Urinary bladder (tissue), 4 donors: ENCODE results near the gene HECTD4. TPM values are rescaled to one million over a fixed set of nuclear protein-coding genes. Genes with fewer than 3 reads are reported as not detected.

Experiments used
- DNase-seq: peaks from one replicate; pipeline ENCODE4 v3.0.0-alpha.2; 2015; ENCODE audit errors: extremely low spot score
- H3K27ac ChIP-seq: one replicate; pipeline ENCODE4 v1.5.1; 2013; ENCODE audit warnings: low read depth, mild to moderate bottlenecking, moderate library complexity
- H3K36me3 ChIP-seq: one replicate; pipeline ENCODE4 v1.6.1; 2013; ENCODE audit warnings: mild to moderate bottlenecking, moderate library complexity; ENCODE audit not compliant: insufficient read depth
- H3K4me1 ChIP-seq: one replicate; pipeline ENCODE4 v1.6.1; 2013; ENCODE audit warnings: mild to moderate bottlenecking, moderate library complexity; ENCODE audit not compliant: insufficient read depth
- H3K4me3 ChIP-seq: one replicate; pipeline ENCODE4 v1.5.1; 2013; ENCODE audit warnings: low read depth, low read length
- WGBS: extraction: QIAGEN DNeasy Blood & Tissue Kit; methylation state at CpG from one replicate; pipeline ENCODE4 v1.1.7; 2013; 5-methylcytosine and 5-hydroxymethylcytosine counted together
- polyA plus RNA-seq: library from polyadenylated mRNA; stranded (reverse); fragments of 200-250 nt; gene quantifications from one replicate; pipeline ENCODE4 v1.2.3, GENCODE V29; 2013
- total RNA-seq: library from RNA; depleted of rRNA; stranded (reverse); fragments of >200 nt; gene quantifications from one replicate; pipeline ENCODE4 v1.2.3, GENCODE V29; 2014
- donor health status: healthy with polysubstance abuse.
- donor health status: healthy.

The HECTD4 gene
- total and polyA plus RNA-seq, 2 donors = 8.6 to 87.2 TPM

GRCh38 chr12:112169161-112169872 is 212.9 kb downstream of the HECTD4 start:
- H3K4me3 ChIP-seq = no peak overlapping the region
- no peak for DNase-seq
- H3K36me3 ChIP-seq = peaks cover 5% of the 10 kb centered on the region
- H3K4me1 ChIP-seq = no peaks in the 10 kb centered on the region
- H3K27ac ChIP-seq = no peak overlapping the region
- 84% methylated on average over 19 of the region's 19 CpGs for WGBS

DNA sequence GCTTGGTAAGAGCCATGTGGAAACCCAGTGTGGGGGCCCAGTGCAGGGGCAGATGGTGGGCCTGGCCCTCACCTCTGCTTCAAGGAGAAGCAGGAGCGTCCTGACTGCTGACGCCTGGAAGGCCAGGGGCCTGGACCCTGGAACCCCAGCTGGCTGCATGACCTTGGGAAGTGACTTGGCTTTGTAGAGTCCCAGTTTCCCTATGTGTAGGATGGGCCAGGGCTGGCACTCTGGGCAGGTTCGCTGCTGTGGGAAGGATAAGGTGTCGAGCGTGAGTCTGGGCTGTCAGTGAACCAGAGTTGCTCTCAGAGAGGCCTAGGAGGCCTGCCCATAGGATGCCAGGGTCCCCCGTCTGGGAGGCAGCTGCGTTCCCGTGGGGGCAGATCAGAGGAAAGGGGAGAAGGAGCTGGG is 213.7 kb downstream of the HECTD4 start:
- Histone ChIP-seq H3K36me3 (peaks cover 5% of the 10 kb centered on the region), H3K4me1 (no peaks in the 10 kb centered on the region), H3K27ac (no peak overlapping the region), H3K4me3 (no peak overlapping the region)
- no peak for DNase-seq
- WGBS = 91% methylated on average over 8 of the region's 8 CpGs

DNA sequence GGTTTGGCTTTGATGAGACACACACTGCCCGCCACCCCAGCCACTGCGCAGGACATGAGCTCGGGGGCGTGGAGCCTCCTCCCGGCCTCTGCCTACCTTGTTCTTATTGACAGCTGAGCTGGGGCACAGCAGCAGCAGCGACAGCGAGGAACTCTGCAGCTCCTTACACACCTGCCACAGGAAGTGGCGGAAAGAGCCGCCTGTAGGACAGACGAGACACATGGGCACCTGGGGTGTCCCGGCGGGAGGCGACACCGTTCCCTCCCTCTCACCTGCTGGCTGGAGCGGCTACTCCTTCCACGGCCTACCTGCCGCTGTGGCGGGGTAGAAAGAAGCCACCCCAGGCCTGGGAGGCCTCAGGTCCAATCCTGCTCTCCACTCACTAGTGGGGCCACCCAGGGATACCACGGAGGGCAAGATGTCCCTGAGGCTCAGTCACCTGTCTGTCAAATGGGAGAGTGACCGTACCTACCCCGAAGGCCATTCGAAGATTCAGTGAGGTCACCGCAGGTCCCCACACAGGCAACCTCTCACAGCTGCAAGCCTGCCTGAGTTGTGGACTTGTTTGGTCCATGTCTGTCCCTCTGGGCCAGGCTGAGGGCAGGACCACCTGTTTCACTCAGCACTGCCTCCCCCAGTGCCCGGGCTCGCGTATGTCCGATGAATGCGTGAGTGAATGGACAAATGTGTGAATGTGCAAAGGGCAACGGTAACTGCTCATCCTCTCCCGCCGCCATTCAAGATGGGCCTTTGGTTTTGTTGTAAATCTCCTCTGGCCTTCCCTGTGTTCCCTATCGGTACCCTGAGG is 214.3 kb downstream of the HECTD4 start:
- Histone ChIP-seq H3K36me3 (peaks cover 5% of the 10 kb centered on the region), H3K27ac (no peak overlapping the region), H3K4me1 (no peaks in the 10 kb centered on the region), H3K4me3 (no peak overlapping the region)
- DNase-seq = no peak
- 89% methylated on average over 32 of the region's 32 CpGs for WGBS

DNA sequence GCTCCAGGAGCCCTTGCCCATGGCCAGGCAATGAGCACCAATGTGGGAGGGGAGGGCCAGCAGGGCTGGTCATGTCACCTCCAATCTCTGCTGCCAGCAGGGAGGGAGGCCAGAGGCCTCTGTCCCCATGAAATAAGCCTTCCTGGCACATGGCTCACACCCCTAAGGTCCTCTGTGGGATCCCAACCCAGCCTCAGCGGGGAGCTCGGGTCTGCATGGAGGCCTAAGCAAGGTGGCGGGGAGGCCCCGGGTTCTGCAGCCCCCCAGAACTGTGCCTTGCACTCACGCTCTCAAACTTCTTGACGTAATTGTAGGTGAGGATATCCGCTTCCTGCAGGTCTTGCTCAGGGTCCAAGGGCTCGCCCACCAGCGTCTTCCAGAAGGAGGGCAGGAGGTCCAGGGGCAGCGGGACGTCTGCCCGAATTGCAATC is 215.2 kb downstream of the HECTD4 start:
- Histone ChIP-seq H3K4me1 (no peaks in the 10 kb centered on the region), H3K27ac (no peak overlapping the region), H3K36me3 (peaks cover 5% of the 10 kb centered on the region), H3K4me3 (no peak overlapping the region)
- no peak for DNase-seq
- WGBS = 92% methylated on average over 12 of the region's 12 CpGs

DNA sequence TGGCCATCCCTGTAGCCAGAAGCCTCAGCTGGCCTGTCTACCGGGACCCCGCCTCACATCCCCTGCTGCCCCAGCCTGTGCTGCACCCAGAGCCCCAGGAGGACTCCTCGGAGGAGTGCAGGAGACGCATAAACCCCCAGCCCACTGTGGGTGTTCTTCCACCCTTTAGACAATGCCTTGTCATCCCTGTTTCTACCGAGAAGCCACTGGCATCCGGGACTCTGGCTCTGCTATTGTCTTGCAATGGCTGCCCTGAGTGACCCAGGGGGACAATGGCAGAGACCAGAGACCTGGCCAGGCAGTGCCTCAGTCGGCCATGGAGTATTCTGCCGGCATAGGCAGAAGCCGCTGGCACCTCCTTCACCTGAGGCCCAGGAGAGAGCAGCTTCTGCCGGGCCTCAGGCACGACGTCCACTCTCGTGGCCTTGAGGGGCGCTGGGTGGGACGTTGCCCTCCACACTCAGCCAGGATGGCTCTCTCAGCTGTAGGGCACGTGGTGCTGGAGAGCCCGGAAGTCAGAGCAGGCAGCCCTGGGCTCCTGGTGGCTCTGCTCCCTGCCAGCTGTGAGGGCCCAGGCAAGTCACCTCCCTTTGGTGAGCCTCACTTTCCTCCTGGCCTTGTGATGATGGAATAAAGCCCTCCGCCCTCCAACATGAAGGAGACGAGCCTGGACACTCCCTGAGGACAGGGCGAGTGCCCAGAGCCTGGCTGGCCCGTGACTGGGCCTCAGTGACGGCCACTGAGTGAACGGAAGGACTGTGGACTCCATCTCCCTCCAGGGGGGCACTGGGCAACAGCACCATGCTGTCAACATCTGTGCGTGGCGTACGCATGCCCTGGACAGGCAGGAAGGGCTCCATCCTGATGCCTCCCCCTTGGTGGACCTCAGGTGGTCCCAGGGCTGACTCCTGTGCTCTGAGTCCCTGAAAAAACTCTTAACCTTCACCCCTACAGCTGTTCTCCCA is 215.9 kb downstream of the HECTD4 start:
- Histone ChIP-seq H3K4me1 (no peaks in the 10 kb centered on the region), H3K4me3 (no peak overlapping the region), H3K36me3 (peaks cover 5% of the 10 kb centered on the region), H3K27ac (no peak overlapping the region)
- DNase-seq = no peak
- 91% methylated on average over 26 of the region's 26 CpGs for WGBS

DNA sequence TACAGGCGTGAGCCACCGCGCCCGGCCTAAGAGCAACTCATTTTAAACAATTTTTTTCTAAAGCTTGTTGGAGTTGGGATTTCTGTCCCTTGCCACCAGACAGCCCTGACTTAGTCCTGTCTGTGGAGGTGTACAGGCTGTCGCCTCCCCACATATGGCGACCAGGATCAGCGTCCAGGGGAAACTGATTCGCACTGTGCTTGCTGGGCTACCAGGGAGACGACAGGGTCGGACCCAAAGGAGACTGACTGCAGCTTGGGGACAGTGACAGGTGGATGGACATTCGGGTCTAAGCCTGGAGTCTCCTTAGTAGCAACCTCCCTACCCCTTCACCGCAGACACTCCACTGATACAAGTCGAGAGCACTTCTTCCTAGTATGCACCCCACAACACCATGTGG is 216.6 kb downstream of the HECTD4 start:
- 98% methylated on average over 13 of the region's 13 CpGs for WGBS
- no peaks in the 10 kb centered on the region for H3K4me1 ChIP-seq
- H3K4me3 ChIP-seq = no peak overlapping the region
- H3K27ac ChIP-seq = no peak overlapping the region
- no peaks in the 10 kb centered on the region for H3K36me3 ChIP-seq
- DNase-seq = no peak

GRCh38 chr12:112164011-112164660 is 218.1 kb downstream of the HECTD4 start:
- H3K4me1 ChIP-seq = no peaks in the 10 kb centered on the region
- no peak overlapping the region for H3K27ac ChIP-seq
- WGBS = 93% methylated on average over 26 of the region's 26 CpGs
- H3K4me3 ChIP-seq = no peak overlapping the region
- DNase-seq = no peak
- no peaks in the 10 kb centered on the region for H3K36me3 ChIP-seq

GRCh38 chr12:112163471-112163991 is 218.7 kb downstream of the HECTD4 start:
- DNase-seq = no peak

GRCh38 chr12:112163056-112163455 is 219.2 kb downstream of the HECTD4 start:
- WGBS = 94% methylated on average over 8 of the region's 8 CpGs
- no peaks in the 10 kb centered on the region for H3K36me3 ChIP-seq
- no peak overlapping the region for H3K4me3 ChIP-seq
- no peaks in the 10 kb centered on the region for H3K4me1 ChIP-seq
- no peak for DNase-seq
- no peak overlapping the region for H3K27ac ChIP-seq

More at GRCh38 chr12:112163471-112163991, 218.7 kb downstream of the HECTD4 start:
- WGBS = 95% methylated on average over 22 of the region's 22 CpGs
- Histone ChIP-seq H3K4me1 (no peaks in the 10 kb centered on the region), H3K27ac (no peak overlapping the region), H3K36me3 (no peaks in the 10 kb centered on the region), H3K4me3 (no peak overlapping the region)

GRCh38 chr12:112162241-112162790 is 219.9 kb downstream of the HECTD4 start:
- H3K27ac ChIP-seq = no peak overlapping the region
- H3K36me3 ChIP-seq = no peaks in the 10 kb centered on the region
- no peaks in the 10 kb centered on the region for H3K4me1 ChIP-seq
- H3K4me3 ChIP-seq = no peak overlapping the region
- 92% methylated on average over 12 of the region's 12 CpGs for WGBS
- no peak for DNase-seq

- Histone ChIP-seq H3K4me1 (no peaks in the 10 kb centered on the region), H3K36me3 (no peaks in the 10 kb centered on the region), H3K4me3 (no peak overlapping the region), H3K27ac (no peak overlapping the region)
- DNase-seq = no peak
- WGBS = 61% methylated on average over 9 of the region's 9 CpGs
Observed at GRCh38 chr12:112161711-112162110, 220.5 kb downstream of the HECTD4 start.

- no peak for DNase-seq
- H3K27ac ChIP-seq = no peak overlapping the region
- no peaks in the 10 kb centered on the region for H3K36me3 ChIP-seq
- no peak overlapping the region for H3K4me3 ChIP-seq
- WGBS = 95% methylated on average over 6 of the region's 6 CpGs
- no peaks in the 10 kb centered on the region for H3K4me1 ChIP-seq
Observed at GRCh38 chr12:112160611-112161010, 221.6 kb downstream of the HECTD4 start.
